HepG2 (cell line): ENCODE results near the gene GAL3ST2. TPM values are rescaled to one million over a fixed set of nuclear protein-coding genes. Genes with fewer than 3 reads are reported as not detected.

Experiments used
- ASH2L ChIP-seq: fragments of 300-600, 200-600 bp; sonication (generic); IDR thresholded peaks from 2 replicates; pipeline ENCODE4 v1.7.0; 2017; ENCODE audit warnings: low read depth, mild to moderate bottlenecking, moderate library complexity, mixed read lengths, low read length; ENCODE audit not compliant: insufficient read length
- CBX2 ChIP-seq, 2 experiments: fragments of 200-600 bp in 1 of 2; sonication (generic); formaldehyde crosslinking in 1 of 2; IDR thresholded peaks; 2 replicates each; pipeline versions ENCODE4 v1.7.0 to v1.8.1; 2018 to 2022; ENCODE audit warnings: low read depth in 2 of 2, low read length in 1 of 2, mild to moderate bottlenecking in 1 of 2, missing genetic modification reagents in 1 of 2
- CCAR2 ChIP-seq: fragments of 200-400 bp; formaldehyde crosslinking; optimal IDR thresholded peaks from 2 replicates; pipeline ENCODE3; 2018; ENCODE audit warnings: low read depth, mild to moderate bottlenecking, low read length, moderate library complexity
- KLF6 ChIP-seq: IDR thresholded peaks from 2 replicates; pipeline ENCODE4 v1.8.0; 2016; ENCODE audit warnings: missing biosample characterization, missing genetic modification reagents
- NONO ChIP-seq, 2 experiments: fragments of 450-650 bp in 1 of 2; sonication (generic) in 1 of 2; formaldehyde crosslinking in 1 of 2; IDR thresholded peaks in 1 of 2; conservative IDR thresholded peaks in 1 of 2; 2 replicates each; pipeline versions ENCODE4 v1.6.1 to v1.8.0; 2017 to 2022; ENCODE audit warnings: mild to moderate bottlenecking in 1 of 2, missing genetic modification reagents in 1 of 2, moderate library complexity in 1 of 2
- PAF1 ChIP-seq: IDR thresholded peaks from 2 replicates; pipeline ENCODE4 v1.6.1; 2016; ENCODE audit warnings: missing genetic modification reagents, missing compliant biosample characterization
- TBP ChIP-seq: sonication (generic); formaldehyde crosslinking; IDR thresholded peaks from 2 replicates; pipeline ENCODE4 v1.5.0; 2020; ENCODE audit warnings: missing genetic modification reagents
- ZMAT3 ChIP-seq: sonication (generic); formaldehyde crosslinking; conservative IDR thresholded peaks from 2 replicates; pipeline ENCODE4 v1.7.0; 2021; ENCODE audit warnings: missing genetic modification reagents
- ZNF101 ChIP-seq: sonication (generic); formaldehyde crosslinking; IDR thresholded peaks from 2 replicates; pipeline ENCODE4 v1.4.0; 2020; ENCODE audit warnings: mild to moderate bottlenecking, low read depth, missing genetic modification reagents, borderline replicate concordance
- ZNF124 ChIP-seq: sonication (generic); formaldehyde crosslinking; IDR thresholded peaks from 2 replicates; pipeline ENCODE4 v1.4.0; 2020; ENCODE audit warnings: missing genetic modification reagents
- ZNF263 ChIP-seq: sonication (generic); formaldehyde crosslinking; IDR thresholded peaks from 2 replicates; pipeline ENCODE4 v1.4.0; 2020; ENCODE audit warnings: missing genetic modification reagents
- ZNF350 ChIP-seq: sonication (generic); formaldehyde crosslinking; IDR thresholded peaks from 2 replicates; pipeline ENCODE4 v1.4.0; 2020; ENCODE audit warnings: mild to moderate bottlenecking, low read depth, missing genetic modification reagents, borderline replicate concordance
- ZNF382 ChIP-seq: sonication (generic); formaldehyde crosslinking; IDR thresholded peaks from 2 replicates; pipeline ENCODE4 v1.5.0; 2020; ENCODE audit warnings: missing genetic modification reagents, mild to moderate bottlenecking, borderline replicate concordance
- ZNF552 ChIP-seq: sonication (generic); formaldehyde crosslinking; IDR thresholded peaks from 2 replicates; pipeline ENCODE4 v1.9.0; 2022; ENCODE audit warnings: missing genetic modification reagents, mild to moderate bottlenecking, borderline replicate concordance
- ZNF709 ChIP-seq: sonication (generic); formaldehyde crosslinking; IDR thresholded peaks from 2 replicates; pipeline ENCODE4 v1.5.0; 2020; ENCODE audit warnings: mild to moderate bottlenecking, missing genetic modification reagents
- ZNF724P ChIP-seq: sonication (generic); formaldehyde crosslinking; IDR thresholded peaks from 2 replicates; pipeline ENCODE4 v1.8.0; 2022; ENCODE audit warnings: missing genetic modification reagents, borderline replicate concordance
- ZNF766 ChIP-seq: sonication (generic); formaldehyde crosslinking; IDR thresholded peaks from 2 replicates; pipeline ENCODE4 v1.5.0; 2020; ENCODE audit warnings: missing genetic modification reagents, borderline replicate concordance
- ZNF891 ChIP-seq: sonication (generic); formaldehyde crosslinking; IDR thresholded peaks from 2 replicates; pipeline ENCODE4 v1.5.0; 2020; ENCODE audit warnings: mild to moderate bottlenecking, missing genetic modification reagents
- ZSCAN22 ChIP-seq: sonication (generic); formaldehyde crosslinking; IDR thresholded peaks from 2 replicates; pipeline ENCODE4 v1.4.0; 2020; ENCODE audit warnings: mild to moderate bottlenecking, missing genetic modification reagents
- polyA plus RNA-seq, 8 experiments: library from polyadenylated mRNA; depleted of rRNA in 3 of 8; stranded (reverse) in 7 of 8; unstranded in 1 of 8; fragments of >200 nt; fragmentation: Illumina TruSeq in 4 of 8; extraction: Trizol in 4 of 8; gene quantifications; 2 replicates each; pipeline versions ENCODE4 v1.2.1 to v1.2.3, GENCODE V29; 2011 to 2016; ENCODE audit warnings: low read depth in 4 of 8, missing spikeins in 1 of 8, mixed read lengths in 1 of 8; ENCODE audit not compliant: insufficient read depth in 1 of 8
- total RNA-seq, 5 experiments: library from RNA; depleted of rRNA; stranded (reverse); fragments of >200 nt; fragmentation: Illumina TruSeq; extraction: Trizol; gene quantifications; 2 replicates each; pipeline ENCODE4 v1.2.3, GENCODE V29; 2016; ENCODE audit warnings: low read depth in 1 of 5
- TF ChIP-seq, protein P1 (sequence below): sonication (generic); formaldehyde crosslinking; IDR thresholded peaks from 2 replicates; pipeline ENCODE4 v1.5.1; 2020; ENCODE audit warnings: mild to moderate bottlenecking, missing genetic modification reagents, borderline replicate concordance
- TF ChIP-seq, protein P2 (sequence below): sonication (generic); formaldehyde crosslinking; IDR thresholded peaks from 2 replicates; pipeline ENCODE4 v1.4.0; 2020; ENCODE audit warnings: missing genetic modification reagents

GAL3ST2 gene
- total and polyA plus RNA-seq, 2 of the 13 experiments (the other 11 are each of a cell fraction or from before 2014, with no cell fraction given): 0.17 to 0.20 TPM

DNA sequence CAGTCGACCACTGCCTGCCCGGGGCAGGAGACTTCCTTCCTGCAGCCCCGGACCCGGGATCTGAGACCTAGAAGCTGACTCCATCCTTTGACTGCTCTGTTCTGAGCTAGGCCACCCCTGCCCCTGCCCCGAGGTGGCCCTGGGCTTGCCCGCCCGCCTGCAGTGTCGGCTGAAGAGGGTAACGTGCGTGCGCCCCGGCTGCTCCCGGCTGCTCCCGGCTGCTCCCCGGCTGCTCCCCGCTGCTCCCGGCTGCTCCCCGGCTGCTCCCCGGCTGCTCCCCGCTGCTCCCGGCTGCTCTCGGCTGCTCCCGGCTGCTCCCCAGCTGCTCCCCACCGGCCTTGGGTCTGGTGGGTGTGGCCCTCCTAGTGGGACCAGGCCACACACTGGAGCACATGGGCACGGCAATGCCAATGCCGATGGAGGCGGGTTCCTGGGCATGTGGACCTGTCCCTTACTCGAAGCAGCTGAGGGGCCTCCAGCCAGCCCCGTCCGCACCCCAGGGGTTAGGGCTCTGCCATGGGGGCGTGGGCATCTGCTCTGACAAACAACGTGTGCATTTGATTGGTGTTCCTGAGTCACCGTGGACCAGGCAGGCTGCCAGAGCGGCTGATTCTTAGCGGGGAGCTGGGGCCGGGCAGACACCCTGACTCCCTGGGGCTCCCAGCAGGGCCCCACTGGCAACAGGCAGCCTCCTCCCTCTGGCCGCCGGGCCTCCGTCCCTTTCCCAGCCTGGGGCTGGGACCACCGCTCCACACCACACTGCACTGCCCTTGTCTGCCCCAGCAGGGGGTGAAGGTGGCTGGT is 2.0 kb upstream of the GAL3ST2 start (continued):
- TF ChIP-seq, protein P1, sequence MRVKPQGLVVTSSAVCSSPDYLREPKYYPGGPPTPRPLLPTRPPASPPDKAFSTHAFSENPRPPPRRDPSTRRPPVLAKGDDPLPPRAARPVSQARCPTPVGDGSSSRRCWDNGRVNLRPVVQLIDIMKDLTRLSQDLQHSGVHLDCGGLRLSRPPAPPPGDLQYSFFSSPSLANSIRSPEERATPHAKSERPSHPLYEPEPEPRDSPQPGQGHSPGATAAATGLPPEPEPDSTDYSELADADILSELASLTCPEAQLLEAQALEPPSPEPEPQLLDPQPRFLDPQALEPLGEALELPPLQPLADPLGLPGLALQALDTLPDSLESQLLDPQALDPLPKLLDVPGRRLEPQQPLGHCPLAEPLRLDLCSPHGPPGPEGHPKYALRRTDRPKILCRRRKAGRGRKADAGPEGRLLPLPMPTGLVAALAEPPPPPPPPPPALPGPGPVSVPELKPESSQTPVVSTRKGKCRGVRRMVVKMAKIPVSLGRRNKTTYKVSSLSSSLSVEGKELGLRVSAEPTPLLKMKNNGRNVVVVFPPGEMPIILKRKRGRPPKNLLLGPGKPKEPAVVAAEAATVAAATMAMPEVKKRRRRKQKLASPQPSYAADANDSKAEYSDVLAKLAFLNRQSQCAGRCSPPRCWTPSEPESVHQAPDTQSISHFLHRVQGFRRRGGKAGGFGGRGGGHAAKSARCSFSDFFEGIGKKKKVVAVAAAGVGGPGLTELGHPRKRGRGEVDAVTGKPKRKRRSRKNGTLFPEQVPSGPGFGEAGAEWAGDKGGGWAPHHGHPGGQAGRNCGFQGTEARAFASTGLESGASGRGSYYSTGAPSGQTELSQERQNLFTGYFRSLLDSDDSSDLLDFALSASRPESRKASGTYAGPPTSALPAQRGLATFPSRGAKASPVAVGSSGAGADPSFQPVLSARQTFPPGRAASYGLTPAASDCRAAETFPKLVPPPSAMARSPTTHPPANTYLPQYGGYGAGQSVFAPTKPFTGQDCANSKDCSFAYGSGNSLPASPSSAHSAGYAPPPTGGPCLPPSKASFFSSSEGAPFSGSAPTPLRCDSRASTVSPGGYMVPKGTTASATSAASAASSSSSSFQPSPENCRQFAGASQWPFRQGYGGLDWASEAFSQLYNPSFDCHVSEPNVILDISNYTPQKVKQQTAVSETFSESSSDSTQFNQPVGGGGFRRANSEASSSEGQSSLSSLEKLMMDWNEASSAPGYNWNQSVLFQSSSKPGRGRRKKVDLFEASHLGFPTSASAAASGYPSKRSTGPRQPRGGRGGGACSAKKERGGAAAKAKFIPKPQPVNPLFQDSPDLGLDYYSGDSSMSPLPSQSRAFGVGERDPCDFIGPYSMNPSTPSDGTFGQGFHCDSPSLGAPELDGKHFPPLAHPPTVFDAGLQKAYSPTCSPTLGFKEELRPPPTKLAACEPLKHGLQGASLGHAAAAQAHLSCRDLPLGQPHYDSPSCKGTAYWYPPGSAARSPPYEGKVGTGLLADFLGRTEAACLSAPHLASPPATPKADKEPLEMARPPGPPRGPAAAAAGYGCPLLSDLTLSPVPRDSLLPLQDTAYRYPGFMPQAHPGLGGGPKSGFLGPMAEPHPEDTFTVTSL (CRISPR knock-in tag): peak; percentile 73
- TF ChIP-seq ZNF891 (CRISPR knock-in tag) (peak; percentile 31; the same call in 1 of the 2 replicates), ZSCAN22 (CRISPR knock-in tag) (peak; percentile 94), ZNF552 (0 out of 2 replicates have a peak, but pooled peaks have one; percentile 30), ZNF382 (CRISPR knock-in tag) (no peak), ZNF350 (CRISPR knock-in tag) (0 out of 2 replicates have a peak, but pooled peaks have one; percentile 58), NONO (IDR thresholded peaks at IDR 0.05) (no peak), NONO (CRISPR knock-in tag; conservative IDR thresholded peaks at IDR 0.05) (peak; percentile 81), ZNF766 (peak; percentile 41; the same call in 1 of the 2 replicates), ZNF101 (CRISPR knock-in tag) (no peak; the same call in 1 of the 2 replicates), ZNF124 (CRISPR knock-in tag) (peak; percentile 31; the same call in 1 of the 2 replicates), KLF6 (peak; percentile 24), ASH2L (peak; percentile 18), ZNF709 (CRISPR knock-in tag) (peak; percentile 45; the same call in 1 of the 2 replicates), ZMAT3 (CRISPR knock-in tag) (peak; percentile 57; the same call in 1 of the 2 replicates), CBX2 (IDR thresholded peaks at IDR 0.05; ENCODE audit: low read depth, low read length) (no peak), CBX2 (CRISPR knock-in tag; IDR thresholded peaks at IDR 0.05; ENCODE audit: low read depth) (0 out of 2 replicates have a peak, but pooled peaks have one; percentile 48), ZNF263 (CRISPR knock-in tag) (peak; percentile 44; the same call in 1 of the 2 replicates), TBP (CRISPR knock-in tag) (no peak), PAF1 (no peak), ZNF724P (CRISPR knock-in tag) (0 out of 2 replicates have a peak, but pooled peaks have one; percentile 53), CCAR2 (no peak)
- TF ChIP-seq, protein P2, sequence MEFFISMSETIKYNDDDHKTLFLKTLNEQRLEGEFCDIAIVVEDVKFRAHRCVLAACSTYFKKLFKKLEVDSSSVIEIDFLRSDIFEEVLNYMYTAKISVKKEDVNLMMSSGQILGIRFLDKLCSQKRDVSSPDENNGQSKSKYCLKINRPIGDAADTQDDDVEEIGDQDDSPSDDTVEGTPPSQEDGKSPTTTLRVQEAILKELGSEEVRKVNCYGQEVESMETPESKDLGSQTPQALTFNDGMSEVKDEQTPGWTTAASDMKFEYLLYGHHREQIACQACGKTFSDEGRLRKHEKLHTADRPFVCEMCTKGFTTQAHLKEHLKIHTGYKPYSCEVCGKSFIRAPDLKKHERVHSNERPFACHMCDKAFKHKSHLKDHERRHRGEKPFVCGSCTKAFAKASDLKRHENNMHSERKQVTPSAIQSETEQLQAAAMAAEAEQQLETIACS (CRISPR knock-in tag): 0 out of 2 replicates have a peak, but pooled peaks have one; percentile 29
